HPDE6-E6E7 (cell line): ENCODE data around the gene CXorf51A.
"Not testable (repeated sequence)": the region's sequence is repeated elsewhere in the genome, so short reads cannot be mapped to it uniquely, and the experiment has no call there.

Source experiments
- DNase-seq: peaks from one replicate; pipeline ENCODE4 v3.0.0; 2011; ENCODE audit warnings: missing footprints; ENCODE audit errors: extremely low spot score

CXorf51A gene

GRCh38 chrX:146814644-146815043 lies at the start of gene CXorf51A:
Gene CXorf51A, minus strand, starts transcription at chrX:146814744. Its CDS starts 21 bp downstream, at chrX:146814723.
- not testable (repeated sequence) for DNase-seq

- no peak for DNase-seq
Measured at GRCh38 chrX:146863566-146863965, 49.0 kb upstream of the CXorf51A start.

DNA sequence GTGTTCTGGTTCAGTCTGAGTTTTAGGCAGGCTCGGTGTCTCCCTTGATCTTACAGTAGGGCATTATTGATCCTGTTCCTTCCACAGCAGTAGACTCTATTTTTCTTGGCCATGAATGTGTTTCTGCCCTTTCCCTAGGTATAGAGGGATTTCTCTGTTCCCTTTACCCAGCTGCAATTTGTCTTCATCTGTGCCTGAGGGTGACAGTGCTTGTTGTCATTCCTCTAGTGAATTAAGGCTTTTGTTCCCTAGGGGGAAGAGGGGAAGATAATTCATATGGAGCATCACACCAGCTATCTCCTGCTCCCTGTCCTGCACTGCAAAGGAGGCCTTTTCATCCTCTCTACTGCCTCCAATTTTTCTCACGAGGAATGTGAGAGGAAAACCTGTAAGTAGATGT lies 39.7 kb upstream of the CXorf51A start:
- DNase-seq = no peak

DNA sequence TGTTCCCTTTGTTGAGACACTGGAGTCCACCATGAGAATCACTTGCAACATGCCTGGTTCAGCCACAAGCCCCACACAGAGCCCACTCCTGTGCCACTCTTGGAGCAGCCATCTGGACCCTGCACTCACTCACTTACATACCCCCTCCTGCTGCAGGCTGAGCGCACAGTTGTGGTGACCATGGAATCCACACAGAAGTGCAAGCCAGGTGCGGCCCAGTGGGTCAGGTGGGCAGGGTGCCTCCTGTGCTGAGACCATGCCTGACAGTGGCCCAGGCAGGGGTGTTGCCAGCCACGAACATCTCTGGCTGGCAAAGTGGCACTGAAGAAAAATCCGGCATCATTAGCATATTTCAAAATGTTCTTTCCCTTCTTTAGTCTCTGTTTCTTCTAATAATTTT lies 17.4 kb upstream of the CXorf51A start:
- DNase-seq = no peak

- DNase-seq = not testable (repeated sequence)
Measured at GRCh38 chrX:146809471-146809870, 5.1 kb downstream of the CXorf51A start, which contains the start of gene CXorf51B. Gene CXorf51B, plus strand, starts transcription at chrX:146809771. Its CDS starts 21 bp downstream, at chrX:146809792.
